GM21447 (cell line): Measurements from ENCODE around the gene RNF149.
A peak's percentile ranks its signal among the peaks of the same experiment; 100 is the strongest.

Experiments
- ATAC-seq: cut with Tn5 transposase; IDR thresholded peaks from one replicate; pipeline ENCODE4 v1.9.1; 2021; ENCODE audit not compliant: unreplicated experiment

RNF149 gene

GRCh38 chr2:101299604-101300003 is 8.9 kb downstream of the RNF149 start:
- no peak for ATAC-seq

- no peak for ATAC-seq
Observed at GRCh38 chr2:101297383-101297782, 11.1 kb downstream of the RNF149 start.

- no peak for ATAC-seq
Observed at GRCh38 chr2:101296371-101296770, 12.1 kb downstream of the RNF149 start.

GRCh38 chr2:101295895-101296294 is 12.6 kb downstream of the RNF149 start:
- ATAC-seq, result no peak

GRCh38 chr2:101294861-101295260 is 13.6 kb downstream of the RNF149 start:
- ATAC-seq, result no peak

- ATAC-seq, result no peak
Observed at GRCh38 chr2:101293544-101293943, 15.0 kb downstream of the RNF149 start.

- no peak for ATAC-seq
Observed at GRCh38 chr2:101291973-101292372, 16.5 kb downstream of the RNF149 start.

- no peak for ATAC-seq
Observed at GRCh38 chr2:101290711-101291110, 17.8 kb downstream of the RNF149 start.

- no peak for ATAC-seq
Observed at GRCh38 chr2:101287303-101287702, 21.2 kb downstream of the RNF149 start.

- no peak for ATAC-seq
Observed at GRCh38 chr2:101286684-101287083, 21.8 kb downstream of the RNF149 start.

- ATAC-seq, result no peak
Observed at GRCh38 chr2:101282980-101283379, 25.5 kb downstream of the RNF149 start.

- ATAC-seq, result no peak
Observed at GRCh38 chr2:101281482-101281881, 27.0 kb downstream of the RNF149 start.

GRCh38 chr2:101278925-101279324 is 29.6 kb downstream of the RNF149 start:
- ATAC-seq, result no peak

- ATAC-seq, result no peak
Observed at GRCh38 chr2:101277111-101277510, 31.4 kb downstream of the RNF149 start.

GRCh38 chr2:101274142-101274541 is 34.4 kb downstream of the RNF149 start:
- ATAC-seq, result no peak

GRCh38 chr2:101273056-101273455 is 35.4 kb downstream of the RNF149 start:
- ATAC-seq, result no peak

- ATAC-seq, result peak; percentile 70
Observed at GRCh38 chr2:101272045-101272784, 36.3 kb downstream of the RNF149 start.

GRCh38 chr2:101270700-101271259 is 37.7 kb downstream of the RNF149 start:
- ATAC-seq, result no peak

- peak; percentile 57 for ATAC-seq
Observed at GRCh38 chr2:101267671-101268656, 40.5 kb downstream of the RNF149 start.

GRCh38 chr2:101265893-101266499 is 42.5 kb downstream of the RNF149 start:
- no peak for ATAC-seq

GRCh38 chr2:101264360-101264939 is 44.1 kb downstream of the RNF149 start:
- ATAC-seq, result no peak
